ENCODE measurements around the gene FOXO6.

FOXO6 gene

DNA sequence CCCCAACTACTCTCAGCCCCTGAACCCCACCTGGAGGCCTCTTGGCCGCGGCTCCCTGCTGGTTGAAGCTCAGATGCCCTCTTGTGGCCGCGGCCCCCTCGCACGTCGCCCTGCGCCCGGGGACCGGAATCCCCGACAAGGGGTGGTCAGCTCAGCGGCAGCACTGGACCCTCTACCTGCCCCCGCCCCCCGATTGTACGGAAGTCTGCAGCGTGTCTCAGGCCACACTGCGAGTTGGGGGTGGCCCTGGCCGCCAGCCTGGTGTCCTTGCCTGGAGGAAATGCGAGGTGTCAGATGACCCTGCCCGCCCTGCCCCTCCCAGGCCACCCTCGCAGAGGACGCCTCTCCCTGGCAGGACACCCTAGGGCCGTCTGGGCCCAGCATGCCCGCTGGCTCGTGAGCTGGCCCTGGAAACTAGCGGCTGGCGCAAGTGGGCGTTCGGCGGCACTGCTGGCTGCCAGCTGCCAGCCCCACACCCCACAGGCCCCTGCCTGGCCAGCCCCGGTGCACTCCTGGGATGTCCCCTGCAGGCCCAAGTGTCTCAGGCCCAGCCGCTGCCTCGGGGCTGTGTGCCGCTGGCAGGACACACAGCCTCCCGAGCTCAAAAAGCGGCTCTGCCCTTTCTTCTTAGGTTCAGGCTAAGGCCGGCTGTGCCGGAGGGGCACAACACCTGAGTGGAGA is 62.4 kb downstream of the FOXO6 start:
- Histone ChIP-seq H3K36me3 (ENCODE audit: control insufficient read depth, insufficient read depth, low read length) (no peaks in the 10 kb centered on the region), H3K4me2 (ENCODE audit: low read length) (no peak overlapping the region), H3K79me2 (no peaks in the 10 kb centered on the region), H3K9ac (no peak overlapping the region), H2AFZ (peak overlapping the region; percentile 69), H3K27me3 (ENCODE audit: control insufficient read depth, insufficient read depth, low read length) (no peaks in the 10 kb centered on the region), H3K4me3 (ENCODE audit: low read depth, low read length) (no peak overlapping the region), H3K4me1 (no peaks in the 10 kb centered on the region), H3K27ac (no peak overlapping the region), H3K9me3 (ENCODE audit: control insufficient read depth, low read length) (no peaks in the 10 kb centered on the region)
- TF ChIP-seq, protein P1, sequence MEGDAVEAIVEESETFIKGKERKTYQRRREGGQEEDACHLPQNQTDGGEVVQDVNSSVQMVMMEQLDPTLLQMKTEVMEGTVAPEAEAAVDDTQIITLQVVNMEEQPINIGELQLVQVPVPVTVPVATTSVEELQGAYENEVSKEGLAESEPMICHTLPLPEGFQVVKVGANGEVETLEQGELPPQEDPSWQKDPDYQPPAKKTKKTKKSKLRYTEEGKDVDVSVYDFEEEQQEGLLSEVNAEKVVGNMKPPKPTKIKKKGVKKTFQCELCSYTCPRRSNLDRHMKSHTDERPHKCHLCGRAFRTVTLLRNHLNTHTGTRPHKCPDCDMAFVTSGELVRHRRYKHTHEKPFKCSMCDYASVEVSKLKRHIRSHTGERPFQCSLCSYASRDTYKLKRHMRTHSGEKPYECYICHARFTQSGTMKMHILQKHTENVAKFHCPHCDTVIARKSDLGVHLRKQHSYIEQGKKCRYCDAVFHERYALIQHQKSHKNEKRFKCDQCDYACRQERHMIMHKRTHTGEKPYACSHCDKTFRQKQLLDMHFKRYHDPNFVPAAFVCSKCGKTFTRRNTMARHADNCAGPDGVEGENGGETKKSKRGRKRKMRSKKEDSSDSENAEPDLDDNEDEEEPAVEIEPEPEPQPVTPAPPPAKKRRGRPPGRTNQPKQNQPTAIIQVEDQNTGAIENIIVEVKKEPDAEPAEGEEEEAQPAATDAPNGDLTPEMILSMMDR (IDR thresholded peaks at IDR 0.05): peak; percentile 36

DNA sequence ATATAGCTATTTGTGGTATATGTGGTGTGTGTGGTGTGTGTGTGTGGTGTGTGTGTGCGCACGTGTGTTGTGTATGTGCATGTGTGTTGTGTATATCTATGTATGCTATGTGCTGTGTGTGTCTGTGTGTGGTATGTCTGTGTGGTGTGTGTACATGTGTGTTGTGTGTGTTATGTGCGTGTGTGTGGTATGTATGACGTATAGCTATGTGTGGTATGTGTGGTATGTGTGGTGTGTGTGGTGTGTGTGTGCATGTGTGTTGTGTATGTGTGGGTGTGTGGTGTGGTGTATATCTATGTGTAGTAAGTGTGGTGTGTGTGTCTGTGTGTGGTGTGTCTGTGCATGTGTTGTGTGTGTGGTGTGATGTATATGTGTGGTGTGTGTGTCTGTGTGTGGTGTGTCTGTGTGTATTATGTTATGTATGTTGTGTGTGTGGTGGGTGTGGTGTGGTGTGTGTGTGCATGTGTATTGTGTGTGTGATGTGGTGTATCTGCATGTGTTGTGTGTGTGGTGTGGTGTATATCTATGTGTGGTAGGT is 63.4 kb downstream of the FOXO6 start:
- no peaks in the 10 kb centered on the region for H3K27me3 ChIP-seq (ENCODE audit: control insufficient read depth, insufficient read depth, low read length)
- H3K4me2 ChIP-seq (ENCODE audit: low read length): no peak overlapping the region
- H3K36me3 ChIP-seq (ENCODE audit: control insufficient read depth, insufficient read depth, low read length): no peaks in the 10 kb centered on the region
- no peaks in the 10 kb centered on the region for H3K79me2 ChIP-seq
- H3K9me3 ChIP-seq (ENCODE audit: control insufficient read depth, low read length): no peaks in the 10 kb centered on the region
- TF ChIP-seq, protein P1 (IDR thresholded peaks at IDR 0.05): no peak
- H3K4me3 ChIP-seq (ENCODE audit: low read depth, low read length): no peak overlapping the region
- no peak overlapping the region for H3K27ac ChIP-seq
- no peaks in the 10 kb centered on the region for H3K4me1 ChIP-seq
- no peak overlapping the region for H2AFZ ChIP-seq
- no peak overlapping the region for H3K9ac ChIP-seq

DNA sequence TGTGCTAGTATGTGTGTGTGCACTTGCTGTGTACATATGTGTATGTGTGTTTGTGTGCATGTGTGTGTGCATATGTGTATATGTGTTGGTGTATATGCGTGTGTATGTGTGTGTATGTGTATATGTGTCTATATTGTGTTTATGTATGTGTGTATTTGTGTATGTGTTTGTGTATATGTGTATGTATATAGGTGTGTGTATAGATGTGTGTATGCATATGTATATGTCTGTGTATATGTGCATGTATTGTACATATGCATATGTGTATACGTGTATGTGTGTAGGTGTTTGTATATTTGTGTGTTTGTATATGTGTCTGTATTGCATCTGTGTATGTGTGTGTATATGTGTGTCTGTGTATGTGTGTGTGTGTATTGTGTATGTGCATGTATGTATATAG is 64.1 kb downstream of the FOXO6 start:
- H3K9me3 ChIP-seq (ENCODE audit: control insufficient read depth, low read length): no peaks in the 10 kb centered on the region
- no peak overlapping the region for H3K4me2 ChIP-seq (ENCODE audit: low read length)
- no peak overlapping the region for H3K27ac ChIP-seq
- no peak overlapping the region for H3K4me3 ChIP-seq (ENCODE audit: low read depth, low read length)
- no peaks in the 10 kb centered on the region for H3K4me1 ChIP-seq
- H3K27me3 ChIP-seq (ENCODE audit: control insufficient read depth, insufficient read depth, low read length): no peaks in the 10 kb centered on the region
- no peak overlapping the region for H2AFZ ChIP-seq
- no peaks in the 10 kb centered on the region for H3K36me3 ChIP-seq (ENCODE audit: control insufficient read depth, insufficient read depth, low read length)
- H3K79me2 ChIP-seq: no peaks in the 10 kb centered on the region
- no peak overlapping the region for H3K9ac ChIP-seq
- TF ChIP-seq, protein P1 (IDR thresholded peaks at IDR 0.05): no peak

DNA sequence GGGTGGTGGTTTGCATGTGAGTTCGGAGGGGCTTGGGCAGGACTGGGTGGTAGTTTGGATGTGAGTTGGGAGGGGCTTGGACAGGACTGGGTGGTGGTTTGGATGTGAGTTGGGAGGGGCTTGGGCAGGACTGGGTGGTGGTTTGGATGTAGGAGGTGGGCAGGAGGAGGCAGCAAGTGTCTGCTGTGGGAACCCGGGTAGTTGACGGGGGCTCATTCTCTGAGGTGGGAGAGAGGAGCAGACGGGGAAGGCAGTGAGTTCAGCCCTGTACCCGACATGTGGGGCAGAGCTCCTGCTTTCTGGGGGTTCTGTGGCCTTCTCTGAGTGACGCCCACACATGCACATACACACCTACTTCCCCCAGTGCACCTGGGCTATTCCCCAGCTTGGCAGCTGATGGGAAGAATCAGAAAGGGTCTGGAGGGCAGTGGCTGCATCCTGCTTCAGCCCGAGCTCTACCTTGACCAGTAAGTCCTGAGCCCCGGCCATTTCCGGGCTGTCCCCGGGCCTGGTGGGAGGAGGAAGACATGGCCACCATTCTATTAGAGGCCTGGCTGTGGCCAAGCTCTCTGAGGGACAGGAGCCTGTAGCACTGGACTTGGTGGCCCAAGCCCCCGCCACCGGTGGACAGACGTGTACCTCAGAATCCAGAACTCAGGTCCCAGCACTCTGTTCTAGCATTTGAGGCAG is 65.1 kb downstream of the FOXO6 start:
- H3K4me1 ChIP-seq: no peaks in the 10 kb centered on the region
- TF ChIP-seq, protein P1 (IDR thresholded peaks at IDR 0.05): no peak
- no peaks in the 10 kb centered on the region for H3K36me3 ChIP-seq (ENCODE audit: control insufficient read depth, insufficient read depth, low read length)
- H3K4me2 ChIP-seq (ENCODE audit: low read length): no peak overlapping the region
- no peaks in the 10 kb centered on the region for H3K27me3 ChIP-seq (ENCODE audit: control insufficient read depth, insufficient read depth, low read length)
- no peak overlapping the region for H3K27ac ChIP-seq
- H3K9ac ChIP-seq: no peak overlapping the region
- no peaks in the 10 kb centered on the region for H3K9me3 ChIP-seq (ENCODE audit: control insufficient read depth, low read length)
- no peak overlapping the region for H3K4me3 ChIP-seq (ENCODE audit: low read depth, low read length)
- no peaks in the 10 kb centered on the region for H3K79me2 ChIP-seq
- H2AFZ ChIP-seq: no peak overlapping the region
